ENCODE data around the gene KLRF2.

Gene KLRF2

GRCh38 chr12:9933958-9934357 is 52.7 kb downstream of the KLRF2 start:
- in situ Hi-C loops (cut with MboI; ENCODE audit: low sequenced_read_pairs), result no loop called here

GRCh38 chr12:9935026-9935425 is 53.7 kb downstream of the KLRF2 start:
- in situ Hi-C loops (cut with MboI; ENCODE audit: low sequenced_read_pairs), result no loop called here

GRCh38 chr12:9936591-9936990 is 55.3 kb downstream of the KLRF2 start:
- in situ Hi-C loops (cut with MboI; ENCODE audit: low sequenced_read_pairs), result no loop called here

GRCh38 chr12:9940375-9940774 is 59.1 kb downstream of the KLRF2 start:
- in situ Hi-C loops (cut with MboI; ENCODE audit: low sequenced_read_pairs), result no loop called here

- in situ Hi-C loops (cut with MboI; ENCODE audit: low sequenced_read_pairs), result no loop called here
Observed at GRCh38 chr12:9941838-9942237, 60.5 kb downstream of the KLRF2 start.

- in situ Hi-C loops (cut with MboI; ENCODE audit: low sequenced_read_pairs), result no loop called here
Observed at GRCh38 chr12:9943240-9943639, 62.0 kb downstream of the KLRF2 start.

GRCh38 chr12:9944391-9944790 is 63.1 kb downstream of the KLRF2 start:
- in situ Hi-C loops (cut with MboI; ENCODE audit: low sequenced_read_pairs), result no loop called here

Data from hTERT RPE-1 (cell line).